GM21447 (cell line): ENCODE results near the gene PTCD1.

Source experiments
- ATAC-seq: cut with Tn5 transposase; IDR thresholded peaks from one replicate; pipeline ENCODE4 v1.9.1; 2021; ENCODE audit not compliant: unreplicated experiment

Gene PTCD1

GRCh38 chr7:99409806-99410205, 28.8 kb downstream of the PTCD1 start:
- no peak for ATAC-seq

GRCh38 chr7:99409192-99409572, 29.4 kb downstream of the PTCD1 start:
- ATAC-seq: peak; percentile 5

- ATAC-seq: peak; percentile 79
Measured at GRCh38 chr7:99408379-99409191, 30.0 kb downstream of the PTCD1 start, which contains the start of the genes BUD31 and PDAP1. Gene BUD31 (plus strand): TSS chr7:99408969. CDS start chr7:99411093, 2,124 bp downstream. Gene PDAP1 (minus strand): TSS chr7:99408597. CDS start chr7:99408548, 49 bp downstream.

GRCh38 chr7:99407872-99408378, 30.7 kb downstream of the PTCD1 start:
- peak; percentile 7 for ATAC-seq

- no peak for ATAC-seq
Measured at GRCh38 chr7:99406557-99406956, 32.0 kb downstream of the PTCD1 start.

GRCh38 chr7:99404977-99405320, 33.6 kb downstream of the PTCD1 start:
- no peak for ATAC-seq

GRCh38 chr7:99404235-99404976, 34.2 kb downstream of the PTCD1 start:
- no peak for ATAC-seq

- ATAC-seq: no peak
Measured at GRCh38 chr7:99403764-99404163, 34.8 kb downstream of the PTCD1 start.

GRCh38 chr7:99402854-99403253, 35.7 kb downstream of the PTCD1 start:
- no peak for ATAC-seq

GRCh38 chr7:99399597-99399996, 39.0 kb downstream of the PTCD1 start:
- no peak for ATAC-seq

- ATAC-seq: no peak
Measured at GRCh38 chr7:99398891-99399445, 39.6 kb downstream of the PTCD1 start.

GRCh38 chr7:99397297-99397983, 41.2 kb downstream of the PTCD1 start:
- ATAC-seq: no peak

GRCh38 chr7:99396418-99397296, 41.9 kb downstream of the PTCD1 start:
- ATAC-seq: no peak

- ATAC-seq: no peak
Measured at GRCh38 chr7:99395616-99396327, 42.8 kb downstream of the PTCD1 start.

GRCh38 chr7:99394188-99394502, 44.5 kb downstream of the PTCD1 start:
- ATAC-seq: no peak

GRCh38 chr7:99393355-99394187, 45.0 kb downstream of the PTCD1 start:
- ATAC-seq: peak; percentile 10

GRCh38 chr7:99392659-99393354, 45.8 kb downstream of the PTCD1 start:
- ATAC-seq: peak; percentile 65

GRCh38 chr7:99392046-99392445, 46.6 kb downstream of the PTCD1 start:
- no peak for ATAC-seq
